Fibroblast of mammary gland (primary cell): Measurements from ENCODE around the gene TMEM63C.
"Not testable (repeated sequence)": the region's sequence is repeated elsewhere in the genome, so short reads cannot be mapped to it uniquely, and the experiment has no call there.

Experiments
- DNase-seq: peaks from one replicate; pipeline ENCODE4 v3.0.0-alpha.2; 2010; ENCODE audit warnings: low read depth
- H3K4me3 ChIP-seq: 2 replicates; pipeline ENCODE4 v1.5.1; 2011; ENCODE audit warnings: low read depth, mild to moderate bottlenecking, low read length, moderate library complexity; ENCODE audit not compliant: control insufficient read depth
- CTCF ChIP-seq: conservative IDR thresholded peaks from 2 replicates; pipeline ENCODE4 v1.5.1; 2011; ENCODE audit warnings: low read depth, low read length, inconsistent platforms; ENCODE audit not compliant: control insufficient read depth, insufficient read depth

TMEM63C gene

GRCh38 chr14:77278461-77279230, 97.0 kb downstream of the TMEM63C start:
- no peak overlapping the region for H3K4me3 ChIP-seq
- no peak for TF ChIP-seq CTCF
- no peak for DNase-seq

- H3K4me3 ChIP-seq = no peak overlapping the region
- DNase-seq = no peak
- TF ChIP-seq CTCF = no peak
Observed at GRCh38 chr14:77279719-77280118, 98.1 kb downstream of the TMEM63C start.

- H3K4me3 ChIP-seq, DNase-seq: not testable (repeated sequence)
Observed at GRCh38 chr14:77280921-77281320, 99.3 kb downstream of the TMEM63C start.

- DNase-seq = no peak
- TF ChIP-seq CTCF = no peak
- H3K4me3 ChIP-seq = no peak overlapping the region
Observed at GRCh38 chr14:77281852-77282410, 100.3 kb downstream of the TMEM63C start.

GRCh38 chr14:77284066-77284465, 102.5 kb downstream of the TMEM63C start:
- DNase-seq = no peak
- no peak for TF ChIP-seq CTCF

GRCh38 chr14:77284466-77284865, 102.9 kb downstream of the TMEM63C start:
- no peak for TF ChIP-seq CTCF
- no peak for DNase-seq
- no peak overlapping the region for H3K4me3 ChIP-seq

More at GRCh38 chr14:77284066-77284465, 102.5 kb downstream of the TMEM63C start:
- H3K4me3 ChIP-seq = no peak overlapping the region

GRCh38 chr14:77286576-77286975, 105.0 kb downstream of the TMEM63C start:
- no peak for DNase-seq
- no peak overlapping the region for H3K4me3 ChIP-seq
- no peak for TF ChIP-seq CTCF
